ENCODE data around the gene SPATA2L. TPM values are rescaled to one million over a fixed set of nuclear protein-coding genes. Genes with fewer than 3 reads are reported as not detected.

SPATA2L gene
- total and polyA plus RNA-seq, 2 of the 8 experiments (the other 6 are each of a cell fraction or from before 2014, with no cell fraction given) = 9.3 to 12.5 TPM

- Histone ChIP-seq H2AFZ (ENCODE audit: low read length) (no peak overlapping the region), H2BK12ac (ENCODE audit: low read depth, low read length) (no peak overlapping the region), H3K4me3 (ENCODE audit: extremely low read depth in 1 of 4, insufficient read depth in 2 of 4, low read depth in 3 of 4, low read length in 4 of 4) (no peak overlapping the region), H4K20me1 (replicated peaks in 1 of 2; ENCODE audit: control insufficient read depth in 1 of 2, insufficient read depth in 2 of 2, low read length in 2 of 2) (peaks cover 3 to 5% of the 10 kb centered on the region in 2 experiments), H3K14ac (ENCODE audit: insufficient read length) (no peak overlapping the region), H3K4me1 (replicated peaks in 1 of 4; ENCODE audit: control insufficient read depth in 3 of 4, insufficient read depth in 4 of 4, low read length in 3 of 4) (peaks cover 0 to 8% (median 3%) of the 10 kb centered on the region in 4 experiments; a peak in 3 of 7 replicates), H3K23ac (ENCODE audit: insufficient read length) (no peak overlapping the region), H3K9ac (replicated peaks in 1 of 4; ENCODE audit: extremely low read depth in 1 of 4, low read depth in 3 of 4, low read length in 3 of 4) (no peak overlapping the region), H2BK120ac (replicated peaks; ENCODE audit: low read depth, low read length) (no peak overlapping the region), H2BK5ac (ENCODE audit: low read depth, low read length) (no peak overlapping the region), H3K27ac (ENCODE audit: low read depth, low read length) (no peak overlapping the region), H3K79me2 (ENCODE audit: control insufficient read depth in 1 of 2, insufficient read depth in 2 of 2, low read length in 2 of 2) (peaks cover 0 to 24% of the 10 kb centered on the region in 2 experiments; a peak in 2 of 4 replicates), H3K23me2 (ENCODE audit: low read depth, low read length) (peaks cover 8% of the 10 kb centered on the region), H3K4me2 (ENCODE audit: insufficient read depth in 1 of 2, low read depth in 2 of 2, low read length in 2 of 2) (no peak overlapping the region), H3K36me3 (ENCODE audit: control insufficient read depth in 2 of 4, insufficient read depth in 4 of 4, low read length in 3 of 4) (peaks cover 0 to 22% (median 11%) of the 10 kb centered on the region in 4 experiments; a peak in 6 of 8 replicates), H4K91ac (replicated peaks; ENCODE audit: insufficient read length, low read length) (no peak overlapping the region), H3K56ac (replicated peaks; ENCODE audit: insufficient read length, low read depth, low read length) (no peak overlapping the region), H3K9me3 (ENCODE audit: insufficient read depth in 2 of 2, low read depth in 1 of 2, low read length in 1 of 2) (no peaks in the 10 kb centered on the region), H4K5ac (ENCODE audit: insufficient read length, low read depth, low read length) (no peak overlapping the region), H3K18ac (ENCODE audit: extremely low read depth, low read length) (no peak overlapping the region), H3K79me1 (ENCODE audit: low read depth, low read length) (peaks cover 6% of the 10 kb centered on the region), H3K4ac (replicated peaks; ENCODE audit: insufficient read length, low read depth, low read length) (no peak overlapping the region), H2AK5ac (ENCODE audit: low read depth, low read length) (no peak overlapping the region), H2BK20ac (ENCODE audit: low read length) (no peak overlapping the region), H3K27me3 (replicated peaks in 1 of 4; ENCODE audit: control insufficient read depth in 3 of 4, extremely low read depth in 1 of 4, insufficient read depth in 3 of 4, low read length in 3 of 4) (no peaks in the 10 kb centered on the region), H2BK15ac (ENCODE audit: low read length) (no peak overlapping the region), H4K8ac (ENCODE audit: extremely low read depth, insufficient read depth, low read length) (no peak overlapping the region)
- 95% methylated on average over 7 of the region's 7 CpGs; no CpG with 5 or more reads in 1 of the 2 experiments for WGBS, 2 experiments (ENCODE audit: extremely low coverage in 1 of 2, insufficient coverage in 1 of 2, insufficient read length in 1 of 2, insufficient replicate concordance in 2 of 2, low coverage in 1 of 2, low lambda C conversion rate in 2 of 2, missing lambda C conversion rate in 1 of 2)
- CTCF ChIA-PET (ENCODE audit: partially characterized antibody) = interaction anchor here (1.5 to 1.7 kb wide), 2 partner anchors 9 to 61 kb away, joined by 3 to 7 read pairs; no protein-coding TSS in a partner anchor
- DNase-seq (ENCODE audit: low read depth in 1 of 2, low spot score in 2 of 2) (no peak), FAIRE-seq (no peak)
- POLR2A ChIA-PET (ENCODE audit: partially characterized antibody) = no interaction called here
These were observed 41.4 kb downstream of the SPATA2L start for GRCh38 chr16:89660146-89660545.

Data from H1 (cell line).